ENCODE measurements around the gene SLC9A4. TPM values are rescaled to one million over a fixed set of nuclear protein-coding genes. Genes with fewer than 3 reads are reported as not detected.

SLC9A4 gene
- total and polyA plus RNA-seq, 2 of the 4 experiments (the other 2 are of a cell fraction) = not detected

- DNase-seq (no peak), ATAC-seq (ENCODE audit: low read depth) (no peak)
- no peak overlapping the region for H4K91ac ChIP-seq (ENCODE audit: insufficient read depth, low read depth, low read length)
- H2BK20ac ChIP-seq (ENCODE audit: low read depth, low read length) = no peak overlapping the region
- H3K4ac ChIP-seq (ENCODE audit: low read depth, low read length) = no peak overlapping the region
- no peak overlapping the region for H3K14ac ChIP-seq (replicated peaks; ENCODE audit: low read depth, low read length)
- H2AFZ ChIP-seq (replicated peaks; ENCODE audit: low read length, poor library complexity) = no peak overlapping the region
- H3K9me1 ChIP-seq (ENCODE audit: insufficient read depth, low read length) = no peaks in the 10 kb centered on the region
- intact Hi-C loops (cut with micrococcal nuclease) (no loop called here), in situ Hi-C loops (cut with MboI; ENCODE audit: low sequenced_read_pairs) (no loop called here), dilution Hi-C loops (cut with HindIII; ENCODE audit: low sequenced_read_pairs, unreplicated experiment) (no loop called here)
- no peak overlapping the region for H2BK15ac ChIP-seq (ENCODE audit: low read depth, low read length)
- H4K20me1 ChIP-seq (ENCODE audit: insufficient read depth, low read length) = no peaks in the 10 kb centered on the region
- H3K36me3 ChIP-seq (ENCODE audit: control insufficient read depth, insufficient read depth, low read length) = no peaks in the 10 kb centered on the region
- no CpG with 5 or more reads among the region's 1 CpG for WGBS, 2 experiments (ENCODE audit: extremely low coverage in 2 of 2, insufficient read length in 1 of 2)
- no peak for TF ChIP-seq RCOR1 (IDR thresholded peaks at IDR 0.05; ENCODE audit: insufficient replicate concordance, low read length)
- TF ChIP-seq ELK1 (IDR thresholded peaks at IDR 0.05; ENCODE audit: borderline replicate concordance, low read depth, low read length) = no peak
- TF ChIP-seq MAFK (IDR thresholded peaks at IDR 0.05; ENCODE audit: low read depth, low read length) = no peak
- no peak for TF ChIP-seq CHD1 (IDR thresholded peaks at IDR 0.05; ENCODE audit: low read depth, low read length)
- TF ChIP-seq RFX5 (IDR thresholded peaks at IDR 0.05; ENCODE audit: low read depth, low read length) = no peak
- TF ChIP-seq USF2 (IDR thresholded peaks at IDR 0.05; ENCODE audit: low read depth, low read length) = no peak
- TF ChIP-seq CEBPB (IDR thresholded peaks at IDR 0.05; ENCODE audit: low read depth, low read length) = no peak
- TF ChIP-seq SMC3 (IDR thresholded peaks at IDR 0.05; ENCODE audit: low read depth, low read length) = no peak
- no peak for TF ChIP-seq FOS (IDR thresholded peaks at IDR 0.05; ENCODE audit: low read depth, low read length)
- no peak for TF ChIP-seq MAZ (IDR thresholded peaks at IDR 0.05; ENCODE audit: borderline replicate concordance, low read depth, low read length)
- TF ChIP-seq BHLHE40 (IDR thresholded peaks at IDR 0.05; ENCODE audit: low read depth, low read length) = no peak
- TF ChIP-seq MXI1 (IDR thresholded peaks at IDR 0.05; ENCODE audit: borderline replicate concordance, low read depth, low read length) = no peak
- no peak for TF ChIP-seq POLR2A (IDR thresholded peaks at IDR 0.05; ENCODE audit: low read depth, low read length)
- no peak overlapping the region for H3K27ac ChIP-seq (ENCODE audit: insufficient read depth, low read length)
- no peaks in the 10 kb centered on the region for H3K79me1 ChIP-seq (ENCODE audit: low read depth in 1 of 2, low read length in 2 of 2)
- no peak overlapping the region for H3K18ac ChIP-seq (ENCODE audit: low read depth, low read length)
- no peak overlapping the region for H4K8ac ChIP-seq (ENCODE audit: low read depth in 2 of 2, low read length in 2 of 2)
- no peak overlapping the region for H3K4me2 ChIP-seq (ENCODE audit: low read depth, low read length)
- H4K5ac ChIP-seq (ENCODE audit: low read depth, low read length) = no peak overlapping the region
- no peaks in the 10 kb centered on the region for H3K9me3 ChIP-seq (ENCODE audit: control insufficient read depth, insufficient read depth, low read length)
- no peak overlapping the region for H3K23ac ChIP-seq (ENCODE audit: low read depth, low read length)
- H2BK5ac ChIP-seq (ENCODE audit: low read depth, low read length, poor library complexity, severe bottlenecking) = no peak overlapping the region
- CTCF ChIA-PET = interaction anchor here (0.6 to 1.1 kb wide), 3 partner anchors 14 to 19 kb away, joined by 3 to 5 read pairs (median 4); partner anchors contain the start of gene SLC9A4
- no peak overlapping the region for H2AK5ac ChIP-seq (ENCODE audit: low read depth, low read length)
- no peak overlapping the region for H3K4me3 ChIP-seq (ENCODE audit: insufficient read depth, low read depth, low read length)
- H3K4me1 ChIP-seq (ENCODE audit: control insufficient read depth, insufficient read depth, low read length) = no peaks in the 10 kb centered on the region; the same call in 1 of the 2 replicates
- H3K56ac ChIP-seq (ENCODE audit: extremely low read depth, insufficient read depth, low read length) = no peak overlapping the region
- H3K9ac ChIP-seq (ENCODE audit: low read depth, low read length) = no peak overlapping the region
- H2AK9ac ChIP-seq (replicated peaks; ENCODE audit: low read depth, low read length, poor library complexity) = no peak overlapping the region
- H3K27me3 ChIP-seq (ENCODE audit: control insufficient read depth, insufficient read depth, low read length) = peaks cover 6% of the 10 kb centered on the region
- BruUV-seq (replicated peaks) = no TSS peak
- H2BK120ac ChIP-seq (ENCODE audit: low read depth, low read length) = no peak overlapping the region
- POLR2A ChIA-PET (ENCODE audit: unreplicated experiment) = no interaction called here
Measured at GRCh38 chr2:102486941-102487702, 14.1 kb downstream of the SLC9A4 start.
